Left kidney (tissue), 2 donors: ENCODE measurements around the gene KIF3C. TPM values are rescaled to one million over a fixed set of nuclear protein-coding genes. Genes with fewer than 3 reads are reported as not detected.
"Not testable (repeated sequence)": the region's sequence is repeated elsewhere in the genome, so short reads cannot be mapped to it uniquely, and the experiment has no call there.

Source experiments
- DNase-seq: peaks from one replicate; pipeline ENCODE4 v3.0.0-alpha.2; 2013
- polyA plus RNA-seq: library from polyadenylated mRNA; unstranded; fragments of 120-200 nt; gene quantifications from one replicate; pipeline ENCODE4 v1.2.1, GENCODE V29; 2013; ENCODE audit not compliant: insufficient read length

KIF3C gene
- polyA plus RNA-seq, 1 donor = 16.8 TPM

GRCh38 chr2:25964891-25965290, 17.4 kb downstream of the KIF3C start:
- DNase-seq = no peak

- no peak for DNase-seq
Measured at GRCh38 chr2:25960920-25961319, 21.4 kb downstream of the KIF3C start.

- DNase-seq = no peak
Measured at GRCh38 chr2:25960396-25960795, 21.9 kb downstream of the KIF3C start.

- DNase-seq = not testable (repeated sequence)
Measured at GRCh38 chr2:25958611-25959010, 23.7 kb downstream of the KIF3C start.

- DNase-seq = no peak
Measured at GRCh38 chr2:25957743-25958142, 24.6 kb downstream of the KIF3C start.

GRCh38 chr2:25955869-25956535, 26.3 kb downstream of the KIF3C start:
- no peak for DNase-seq

GRCh38 chr2:25955036-25955435, 27.3 kb downstream of the KIF3C start:
- no peak for DNase-seq

GRCh38 chr2:25954199-25954752, 28.0 kb downstream of the KIF3C start:
- DNase-seq = no peak

- peak; percentile 73 for DNase-seq
Measured at GRCh38 chr2:25951071-25951547, 31.2 kb downstream of the KIF3C start.

GRCh38 chr2:25948437-25948836, 33.9 kb downstream of the KIF3C start:
- DNase-seq = no peak

- DNase-seq = no peak
Measured at GRCh38 chr2:25941042-25941441, 41.3 kb downstream of the KIF3C start.

- no peak for DNase-seq
Measured at GRCh38 chr2:25939257-25939668, 43.0 kb downstream of the KIF3C start.

- no peak for DNase-seq
Measured at GRCh38 chr2:25938345-25938744, 44.0 kb downstream of the KIF3C start.

GRCh38 chr2:25936889-25937545, 45.3 kb downstream of the KIF3C start:
- DNase-seq = no peak

- DNase-seq = no peak
Measured at GRCh38 chr2:25933622-25934021, 48.7 kb downstream of the KIF3C start.

- no peak for DNase-seq
Measured at GRCh38 chr2:25929789-25930473, 52.4 kb downstream of the KIF3C start.

- no peak for DNase-seq
Measured at GRCh38 chr2:25928668-25929067, 53.6 kb downstream of the KIF3C start.

GRCh38 chr2:25926984-25927756, 55.1 kb downstream of the KIF3C start:
- no peak for DNase-seq

GRCh38 chr2:25922501-25922900, 59.8 kb downstream of the KIF3C start:
- DNase-seq = no peak

GRCh38 chr2:25920786-25921415, 61.4 kb downstream of the KIF3C start:
- no peak for DNase-seq

- no peak for DNase-seq
Measured at GRCh38 chr2:25920336-25920735, 62.0 kb downstream of the KIF3C start.

- no peak for DNase-seq
Measured at GRCh38 chr2:25917832-25918231, 64.5 kb downstream of the KIF3C start.
